HK-2 (cell line): ENCODE data around the gene ADGRE2.
A peak's percentile ranks its signal among the peaks of the same experiment; 100 is the strongest.

Experiments used
- DNase-seq: peaks from one replicate; pipeline ENCODE4 v3.0.0-alpha.2; 2018; ENCODE audit not compliant: unreplicated experiment

ADGRE2 gene

DNA sequence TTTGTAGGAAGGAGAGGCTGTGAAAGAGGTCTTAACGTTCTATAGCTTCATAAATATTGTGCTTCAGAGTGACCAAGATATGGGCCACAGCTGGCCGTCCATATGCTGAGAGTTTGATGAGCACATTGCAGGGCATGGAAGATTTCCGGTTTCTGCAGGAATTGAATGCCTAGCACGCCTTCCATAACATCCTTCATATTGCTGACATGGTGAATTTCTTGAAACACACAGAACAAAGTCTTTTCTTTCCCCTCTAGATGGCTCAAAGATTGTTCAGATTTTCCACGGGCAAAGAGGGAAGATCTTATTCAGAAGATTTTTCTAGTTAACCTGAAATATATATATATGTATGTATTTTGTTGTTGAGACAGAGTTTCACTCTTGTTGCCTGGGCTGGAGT is 42.4 kb downstream of the ADGRE2 start:
- DNase-seq: no peak

DNA sequence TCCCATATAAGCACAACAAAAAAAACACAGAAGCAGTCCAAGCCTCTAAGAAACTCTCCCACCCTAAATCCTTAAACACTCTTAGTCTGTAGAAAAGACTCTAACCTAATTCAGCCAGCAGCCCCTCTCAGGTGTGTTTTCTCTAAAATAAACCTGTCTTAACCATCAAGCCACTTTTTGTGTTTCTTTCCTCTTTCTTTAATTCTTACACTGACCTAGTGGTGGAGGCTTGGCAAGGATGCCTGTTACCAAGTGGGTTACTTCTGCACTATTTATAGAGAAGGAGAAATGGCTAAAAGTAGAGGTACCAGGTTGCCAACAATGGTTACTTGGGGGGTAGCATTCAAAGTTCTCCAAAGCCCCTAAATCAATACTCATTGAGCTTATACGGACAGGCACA is 44.8 kb downstream of the ADGRE2 start:
- DNase-seq: no peak

DNA sequence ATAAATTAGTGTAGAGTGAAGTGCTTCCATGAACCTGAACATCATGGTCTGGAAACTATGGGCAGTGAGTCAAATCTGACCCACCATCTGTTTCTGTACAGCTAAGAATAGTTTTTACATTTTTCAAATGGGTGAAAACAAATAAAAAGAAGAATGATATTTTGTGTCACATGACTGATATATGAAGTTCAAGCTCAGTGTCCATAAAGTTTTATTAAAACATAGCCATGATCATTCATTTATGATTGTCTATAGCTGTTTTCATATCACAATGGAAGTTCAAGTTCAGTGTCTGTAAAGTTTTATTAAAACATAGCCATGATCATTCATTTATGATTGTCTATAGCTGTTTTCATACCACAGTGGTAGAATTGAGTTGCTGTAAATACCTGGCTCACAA is 45.9 kb downstream of the ADGRE2 start:
- no peak for DNase-seq

DNA sequence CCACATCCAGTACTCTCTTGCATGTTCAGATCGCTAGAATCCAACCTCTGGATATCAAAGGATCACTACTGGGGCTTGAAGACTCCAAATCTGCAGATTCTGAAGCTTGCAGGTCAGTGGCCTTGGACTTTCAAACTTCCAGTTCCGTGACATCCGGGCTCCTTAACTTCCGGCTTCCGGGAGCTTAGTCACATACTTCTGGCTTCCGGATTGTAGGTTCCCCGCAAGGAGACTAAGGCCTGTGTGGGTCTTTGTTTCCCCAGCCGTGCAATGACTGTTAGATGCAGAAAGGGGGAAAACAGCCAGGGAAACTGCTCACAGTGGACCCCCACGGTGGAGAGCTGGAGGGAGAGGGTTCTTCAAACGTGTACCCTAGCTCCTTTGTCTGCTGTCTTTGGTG is 47.2 kb downstream of the ADGRE2 start:
- DNase-seq: no peak

DNA sequence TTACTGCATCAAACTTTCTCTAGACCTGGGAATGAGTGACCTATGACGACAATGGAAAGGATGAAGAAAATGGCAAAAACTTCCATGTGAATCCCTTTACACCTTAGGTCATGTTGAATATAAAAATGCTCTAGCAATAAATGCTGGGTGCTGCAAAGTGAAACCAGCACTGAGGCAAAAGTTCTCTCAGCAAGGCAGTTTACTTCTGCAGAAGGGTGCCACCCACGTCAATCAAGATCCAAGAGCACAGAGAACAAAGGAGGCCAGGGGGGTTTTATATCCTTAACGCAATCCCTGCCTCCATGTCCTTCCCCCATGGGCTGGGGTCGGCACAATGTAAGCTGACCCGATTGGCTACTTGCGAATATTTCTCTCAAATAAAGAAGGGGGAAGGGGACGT is 49.8 kb downstream of the ADGRE2 start:
- DNase-seq: no peak

DNA sequence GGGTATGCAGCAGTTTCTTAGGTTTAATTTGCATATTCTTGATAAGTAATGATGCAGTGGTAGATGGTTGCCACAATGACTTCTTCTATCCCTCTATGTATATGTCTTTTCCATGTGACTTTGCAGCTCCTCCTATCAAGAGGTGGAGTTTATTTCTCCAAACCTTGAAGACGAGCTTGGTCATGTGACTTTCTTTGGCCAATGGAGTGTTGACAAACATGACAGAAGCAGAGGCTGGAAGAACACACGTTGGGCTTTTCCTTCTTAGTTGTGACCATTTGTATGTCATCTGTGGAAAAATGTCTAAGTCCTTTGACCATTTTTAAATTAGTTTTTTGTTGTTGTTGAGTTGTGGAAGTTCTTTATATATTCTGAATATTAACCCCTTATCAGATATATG is 56.2 kb downstream of the ADGRE2 start:
- no peak for DNase-seq

DNA sequence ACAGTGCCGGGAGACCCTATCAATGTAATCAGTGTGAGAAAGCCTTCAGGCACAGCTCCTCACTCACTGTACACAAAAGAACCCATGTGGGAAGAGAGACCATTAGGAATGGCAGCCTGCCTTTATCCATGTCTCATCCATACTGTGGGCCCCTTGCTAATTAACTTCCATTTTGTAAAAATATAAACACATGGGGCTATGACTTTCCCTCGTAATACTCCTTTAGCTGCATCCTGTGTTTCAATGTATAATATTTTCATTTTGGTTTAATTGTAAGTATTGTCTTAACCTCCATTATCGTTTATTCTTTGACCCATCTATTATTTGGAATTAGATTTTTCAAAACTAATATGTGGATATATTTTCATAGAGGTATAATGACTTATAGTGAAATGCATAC is 59.2 kb downstream of the ADGRE2 start:
- no peak for DNase-seq

DNA sequence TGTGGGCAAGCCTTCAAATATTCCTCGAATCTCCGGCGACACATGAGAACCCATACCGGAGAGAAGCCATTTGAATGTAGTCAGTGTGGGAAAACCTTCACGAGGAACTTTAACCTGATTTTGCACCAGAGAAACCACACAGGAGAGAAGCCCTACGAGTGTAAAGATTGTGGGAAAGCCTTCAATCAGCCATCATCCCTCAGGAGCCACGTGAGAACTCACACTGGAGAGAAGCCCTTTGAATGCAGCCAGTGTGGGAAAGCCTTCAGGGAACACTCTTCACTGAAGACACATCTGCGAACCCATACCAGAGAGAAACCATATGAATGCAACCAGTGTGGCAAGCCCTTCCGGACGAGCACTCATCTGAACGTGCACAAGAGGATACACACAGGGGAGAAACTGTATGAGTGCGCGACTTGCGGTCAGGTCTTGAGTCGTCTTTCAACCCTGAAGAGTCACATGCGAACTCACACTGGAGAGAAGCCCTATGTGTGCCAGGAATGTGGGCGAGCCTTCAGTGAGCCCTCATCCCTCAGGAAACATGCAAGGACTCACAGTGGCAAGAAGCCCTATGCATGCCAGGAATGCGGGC is 59.7 kb downstream of the ADGRE2 start:
- DNase-seq: no peak

DNA sequence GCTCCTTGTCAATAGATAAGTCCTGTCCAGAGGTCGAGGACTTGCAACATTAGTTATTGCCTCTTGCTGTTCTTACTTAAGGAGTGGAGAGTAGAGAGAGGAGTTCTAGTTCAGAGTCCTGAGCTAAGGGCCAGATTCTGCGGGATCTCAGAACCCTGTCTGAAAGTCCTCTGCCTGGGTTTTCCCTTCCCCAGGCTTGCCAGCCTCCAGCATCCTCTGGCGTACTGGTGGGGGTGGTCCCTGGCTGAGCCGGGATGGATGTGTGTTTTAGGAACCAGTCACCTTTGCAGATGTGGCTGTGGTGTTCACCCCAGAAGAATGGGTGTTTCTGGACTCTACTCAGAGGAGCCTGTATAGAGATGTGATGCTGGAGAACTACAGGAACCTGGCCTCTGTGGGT is 62.5 kb downstream of the ADGRE2 start:
- DNase-seq: no peak

DNA sequence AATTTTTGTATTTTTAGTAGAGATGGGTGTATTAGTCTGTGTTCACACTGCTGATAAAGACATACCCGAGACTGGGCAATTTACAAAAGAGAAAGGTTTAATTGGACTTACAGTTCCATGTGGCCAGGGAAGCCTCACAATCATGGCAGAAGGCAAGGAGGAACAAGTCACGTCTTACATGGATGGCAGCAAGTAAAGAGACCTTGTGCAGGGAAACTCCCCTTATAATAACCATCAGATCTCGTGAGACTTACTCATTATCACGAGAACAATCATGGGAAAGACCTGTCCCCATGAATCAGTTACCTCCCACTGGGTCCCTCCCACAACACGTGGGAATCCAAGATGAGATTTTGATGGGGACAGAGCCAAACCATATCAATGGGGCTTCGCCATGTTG is 73.9 kb downstream of the ADGRE2 start:
- no peak for DNase-seq

DNA sequence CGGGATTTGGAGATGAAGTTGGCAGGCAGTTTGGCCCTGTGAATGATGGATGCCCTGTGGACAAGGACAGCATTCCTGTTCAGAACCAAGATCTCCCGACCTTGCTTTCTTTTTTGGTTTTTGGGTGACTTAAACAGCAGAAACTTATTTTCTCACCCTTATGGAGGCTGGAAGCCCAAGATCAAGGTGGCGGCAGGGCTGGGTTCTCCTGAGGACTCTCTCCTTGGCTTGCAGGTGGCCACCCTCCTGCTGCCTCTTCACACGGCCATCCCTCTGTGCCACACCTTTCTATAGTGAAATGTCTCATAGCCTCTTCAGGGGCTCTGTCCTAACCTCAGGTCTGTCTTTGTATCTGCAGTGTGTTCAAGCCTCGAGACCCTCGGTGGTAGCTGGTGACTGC is 74.5 kb downstream of the ADGRE2 start:
- DNase-seq: no peak

DNA sequence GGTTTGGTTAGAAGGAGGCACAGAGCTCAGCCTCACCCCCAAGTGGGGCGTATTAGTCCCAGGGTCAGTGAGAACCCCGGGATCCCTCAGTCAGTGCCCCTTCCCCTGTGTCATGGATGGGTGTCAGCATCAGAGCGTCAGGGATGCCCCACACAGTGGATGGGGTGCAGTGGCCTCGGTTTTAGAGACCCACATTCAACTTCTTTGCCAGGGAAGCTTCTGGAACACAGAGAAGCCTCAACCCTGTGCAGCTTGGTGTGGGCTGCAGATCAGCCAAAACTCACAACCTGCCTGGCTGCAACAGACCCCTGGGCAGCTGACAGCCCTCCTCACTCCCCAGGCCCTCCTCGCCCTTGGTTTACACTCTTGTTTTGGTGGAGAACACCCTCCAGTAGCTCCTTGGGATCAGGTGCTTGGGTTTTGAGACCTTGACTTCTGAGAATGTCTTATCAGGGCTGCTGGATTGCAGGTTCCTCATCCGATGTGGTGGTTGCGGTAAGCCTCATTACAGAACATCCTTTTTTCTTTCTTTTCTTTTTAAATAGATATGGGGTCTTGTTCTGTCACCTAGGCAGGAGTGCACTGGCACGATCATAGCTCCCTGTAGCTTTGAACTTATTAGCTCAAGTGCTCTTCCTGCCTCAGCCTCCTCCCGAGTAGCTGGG is 77.5 kb downstream of the ADGRE2 start:
- no peak for DNase-seq

DNA sequence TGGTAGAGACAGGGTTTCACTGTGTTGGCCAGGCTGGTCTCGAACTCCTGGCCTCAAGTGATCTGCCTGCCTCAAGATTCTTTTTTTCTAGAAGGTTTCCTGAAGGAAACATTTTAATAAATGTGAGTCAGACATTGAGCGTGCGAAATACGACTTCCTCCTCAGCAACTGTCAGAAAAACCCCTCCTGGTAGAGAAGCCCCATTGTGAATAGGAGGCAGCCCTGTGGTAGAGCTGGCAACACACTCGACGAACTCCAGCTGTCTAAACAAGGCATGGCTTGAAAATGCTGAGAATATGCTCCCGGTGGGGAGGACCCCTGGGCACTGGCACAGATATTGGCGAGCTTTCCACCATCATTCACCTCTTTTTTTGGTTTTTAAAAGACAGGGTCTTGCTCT is 78.7 kb downstream of the ADGRE2 start:
- DNase-seq: no peak

DNA sequence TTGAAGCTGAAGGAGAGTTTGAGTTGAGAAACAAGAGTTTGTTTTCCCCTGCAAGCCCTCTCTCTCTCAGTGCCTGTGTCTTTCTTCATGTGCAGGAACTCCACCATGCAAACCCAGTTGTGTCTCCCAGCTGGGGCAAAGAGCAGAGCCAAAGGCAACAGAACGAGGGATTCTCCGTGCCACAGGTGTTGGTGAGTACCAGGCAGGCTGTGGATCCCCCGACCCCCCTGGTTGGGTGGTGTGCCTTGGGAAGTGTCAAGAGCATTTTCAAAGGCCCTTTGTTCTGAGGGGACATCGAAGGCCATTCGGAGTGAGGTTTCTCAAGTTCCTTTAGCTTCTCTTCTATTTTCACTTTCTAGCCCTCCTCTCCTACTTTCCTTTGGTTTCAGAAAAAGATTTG is 82.9 kb downstream of the ADGRE2 start:
- DNase-seq: no peak

DNA sequence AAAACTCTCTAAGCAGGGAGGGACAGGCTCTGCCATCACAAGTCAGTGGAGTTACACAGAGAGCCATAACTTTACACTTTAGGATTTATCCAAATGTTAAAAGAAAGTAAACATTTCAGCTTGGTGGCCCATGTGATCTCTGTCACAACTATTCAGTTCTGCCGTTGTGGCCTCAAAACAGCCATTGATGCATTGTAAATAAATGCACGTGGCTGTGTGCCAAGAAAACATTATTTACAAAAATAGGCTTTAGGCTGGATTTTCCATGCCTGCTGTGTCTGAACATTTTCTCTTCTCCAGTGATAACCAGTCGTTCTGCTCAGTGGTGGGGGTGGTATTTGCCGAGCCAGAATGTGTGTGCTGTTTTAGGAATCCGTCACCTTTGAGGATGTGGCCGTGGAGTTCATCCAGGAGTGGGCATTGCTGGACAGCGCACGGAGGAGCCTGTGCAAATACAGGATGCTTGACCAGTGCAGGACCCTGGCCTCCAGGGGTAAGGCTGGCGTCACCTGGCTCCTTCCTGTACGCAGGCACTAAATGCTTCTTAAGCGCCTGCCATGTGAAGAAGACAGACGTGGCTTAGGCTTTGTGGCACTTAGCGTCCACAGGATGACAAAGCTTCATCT is 83.6 kb downstream of the ADGRE2 start:
- DNase-seq: no peak

DNA sequence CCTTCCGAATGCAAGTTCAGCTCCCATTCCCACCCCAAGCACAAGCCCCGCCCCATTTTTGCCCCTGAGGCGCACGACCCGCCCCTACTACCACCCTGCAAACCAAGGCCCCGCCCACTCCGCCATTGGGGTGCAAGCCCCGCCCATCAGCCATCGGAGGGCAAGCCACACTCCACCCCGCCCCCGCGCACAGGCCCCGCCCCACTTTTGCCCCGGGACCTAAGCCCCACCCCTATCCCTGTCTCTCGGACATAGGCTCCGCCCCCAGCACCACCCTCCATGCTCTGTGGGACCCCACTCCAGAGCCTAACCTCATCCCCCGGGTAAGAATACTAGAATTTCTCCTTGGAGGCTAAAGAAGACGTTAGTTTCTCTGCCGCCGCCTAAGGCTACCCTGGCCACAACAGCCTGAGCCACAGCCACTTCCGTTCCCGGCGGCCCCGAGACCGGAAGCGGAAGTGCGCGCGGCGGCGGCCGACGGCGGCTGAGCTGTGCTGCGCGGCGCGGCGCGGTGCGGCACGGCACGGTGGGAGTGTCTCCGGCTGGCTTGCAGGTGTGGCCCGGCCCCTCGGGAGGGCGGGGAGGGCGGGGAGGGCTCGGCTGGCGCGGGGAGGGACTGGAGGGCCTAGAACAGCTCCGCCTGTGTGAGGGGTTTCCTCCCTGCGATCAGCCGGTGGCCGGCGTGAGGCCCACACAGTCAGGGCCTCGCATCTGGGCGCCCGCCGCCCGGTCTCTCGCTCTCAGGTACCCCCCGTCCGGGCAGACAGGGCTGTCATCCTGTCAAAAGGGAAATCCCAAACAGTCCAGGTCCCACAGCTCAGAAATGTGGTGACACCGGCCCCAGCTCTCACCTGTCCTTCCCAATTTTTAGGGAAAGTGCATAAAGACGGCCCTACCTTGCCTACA is 88.5 kb downstream of the ADGRE2 start, which contains the start of gene ZNF333:
ZNF333 (plus strand) TSS at position 451 of the 906 bp plus-strand sequence. CDS start 3,444 bp downstream, outside the sequence.
- DNase-seq: peak; percentile 95

DNA sequence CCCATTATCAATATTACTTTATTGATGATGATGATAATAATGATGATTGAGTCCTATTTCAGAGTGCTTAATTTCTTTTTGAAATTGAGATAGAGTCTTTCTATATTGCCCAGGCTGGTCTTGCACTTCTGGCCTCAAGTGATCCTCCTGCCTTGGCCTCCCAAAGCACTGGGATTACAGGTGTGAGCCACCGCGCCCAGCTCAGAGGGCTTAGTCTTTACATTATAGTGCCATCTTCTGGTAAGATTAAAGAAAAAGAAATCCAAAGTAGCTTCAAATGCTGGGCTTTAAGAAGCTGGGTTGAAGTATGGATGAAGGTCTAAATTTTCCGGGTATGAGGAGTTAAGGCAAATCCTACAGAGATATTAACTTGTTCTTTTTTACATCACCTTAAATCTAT is 91.9 kb downstream of the ADGRE2 start:
- DNase-seq: no peak

DNA sequence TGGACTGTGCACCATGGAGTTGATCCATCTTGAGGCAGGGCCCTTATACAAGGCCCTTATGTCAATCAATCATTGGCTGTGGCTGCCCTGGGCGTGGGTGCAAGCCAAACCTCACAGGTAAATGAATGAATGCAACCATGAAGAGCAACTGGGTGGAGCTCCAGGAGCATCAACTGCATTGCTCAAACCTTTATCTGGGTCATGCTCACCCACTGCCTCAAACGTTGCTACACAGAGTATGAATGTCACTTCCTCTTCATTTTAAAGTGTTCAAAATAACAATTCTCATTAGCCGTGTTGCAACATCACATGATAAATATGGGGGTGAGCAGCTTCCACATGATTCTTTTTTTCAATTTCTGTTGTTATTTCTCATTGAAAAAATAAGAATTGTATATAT is 94.9 kb downstream of the ADGRE2 start:
- DNase-seq: no peak
